Glutamatergic neuron (in vitro differentiated cells): ENCODE data around the gene SLC25A22. TPM values are rescaled to one million over a fixed set of nuclear protein-coding genes. Genes with fewer than 3 reads are reported as not detected.
A peak's percentile ranks its signal among the peaks of the same experiment; 100 is the strongest.

Source experiments
- DNase-seq: peaks from one replicate; pipeline ENCODE4 v3.0.0; 2022
- H3K27ac Mint-ChIP-seq: one replicate; pipeline ENCODE4 v1.8.0; 2020; ENCODE audit warnings: mild to moderate bottlenecking, mixed read lengths, inconsistent platforms; ENCODE audit not compliant: unreplicated experiment
- H3K27me3 Mint-ChIP-seq: one replicate; pipeline ENCODE4 v1.8.0; 2020; ENCODE audit warnings: mild to moderate bottlenecking, moderate library complexity, mixed read lengths, inconsistent platforms; ENCODE audit not compliant: unreplicated experiment
- H3K36me3 Mint-ChIP-seq: one replicate; pipeline ENCODE4 v1.8.0; 2020; ENCODE audit warnings: mild to moderate bottlenecking, mixed read lengths, inconsistent platforms; ENCODE audit not compliant: unreplicated experiment
- H3K4me1 Mint-ChIP-seq: one replicate; pipeline ENCODE4 v1.8.0; 2020; ENCODE audit warnings: mild to moderate bottlenecking, low read depth, mixed read lengths, inconsistent platforms; ENCODE audit not compliant: unreplicated experiment
- H3K4me3 Mint-ChIP-seq: one replicate; pipeline ENCODE4 v1.8.0; 2020; ENCODE audit warnings: mild to moderate bottlenecking, mixed read lengths, inconsistent platforms; ENCODE audit not compliant: unreplicated experiment
- H3K9me3 Mint-ChIP-seq: one replicate; pipeline ENCODE4 v1.8.0; 2020; ENCODE audit warnings: mild to moderate bottlenecking, moderate library complexity, mixed read lengths, inconsistent platforms; ENCODE audit not compliant: unreplicated experiment
- CTCF ChIP-seq: fragments of 200-600 bp; sonication (generic); IDR thresholded peaks from one replicate; pipeline ENCODE4 v1.5.0; 2021; ENCODE audit not compliant: partially characterized antibody, unreplicated experiment
- total RNA-seq: library from RNA; stranded (reverse); fragmentation: NEBNext Ultra II Directional; extraction: Animal tissue kit (Norgen Biotek cat#: 25700); gene quantifications from one replicate; pipeline ENCODE4 v1.2.1, GENCODE V29; 2021; ENCODE audit not compliant: unreplicated experiment

SLC25A22 gene
- total RNA-seq, 1 donor from 2014 or later, result 93.9 TPM

GRCh38 chr11:828506-829175 is 30.6 kb upstream of the SLC25A22 start:
- Mint-ChIP-seq H3K9me3 (peaks cover 7% of the 10 kb centered on the region), H3K27ac (no peak overlapping the region), H3K36me3 (no peaks in the 10 kb centered on the region), H3K4me3 (peak overlapping the region; percentile 71), H3K4me1 (peaks cover 11% of the 10 kb centered on the region), H3K27me3 (peaks cover 14% of the 10 kb centered on the region)
- TF ChIP-seq CTCF, result no peak
- DNase-seq, result peak; percentile 40

GRCh38 chr11:827897-828192 is 29.8 kb upstream of the SLC25A22 start, which contains the start of gene CRACR2B:
TSS of gene CRACR2B (plus strand) at chr11:827919. CDS start at chr11:828608, 689 bp downstream.
- Mint-ChIP-seq H3K36me3 (no peaks in the 10 kb centered on the region), H3K4me1 (peaks cover 11% of the 10 kb centered on the region), H3K27me3 (peaks cover 15% of the 10 kb centered on the region), H3K9me3 (peaks cover 7% of the 10 kb centered on the region), H3K4me3 (peak within 1 kb of the TSS; percentile 74), H3K27ac (no peak within 1 kb of the TSS)
- no peak for TF ChIP-seq CTCF
- DNase-seq, result no peak

GRCh38 chr11:827146-827896 is 29.2 kb upstream of the SLC25A22 start:
- H3K4me3 Mint-ChIP-seq, result peak overlapping the region; percentile 71
- H3K36me3 Mint-ChIP-seq, result no peaks in the 10 kb centered on the region
- peaks cover 11% of the 10 kb centered on the region for H3K4me1 Mint-ChIP-seq
- H3K9me3 Mint-ChIP-seq, result peaks cover 7% of the 10 kb centered on the region
- peak; percentile 53 for DNase-seq
- no peak overlapping the region for H3K27ac Mint-ChIP-seq
- H3K27me3 Mint-ChIP-seq, result peaks cover 17% of the 10 kb centered on the region
- TF ChIP-seq CTCF, result no peak

- no peak for TF ChIP-seq CTCF
- peak overlapping the region; percentile 74 for H3K4me3 Mint-ChIP-seq
- H3K4me1 Mint-ChIP-seq, result peaks cover 10% of the 10 kb centered on the region
- peaks cover 17% of the 10 kb centered on the region for H3K27me3 Mint-ChIP-seq
- no peaks in the 10 kb centered on the region for H3K36me3 Mint-ChIP-seq
- no peak overlapping the region for H3K27ac Mint-ChIP-seq
- peaks cover 7% of the 10 kb centered on the region for H3K9me3 Mint-ChIP-seq
- no peak for DNase-seq
Measured at GRCh38 chr11:826836-827145, 28.7 kb upstream of the SLC25A22 start.

GRCh38 chr11:826227-826621 is 28.1 kb upstream of the SLC25A22 start:
- peak overlapping the region; percentile 74 for H3K4me3 Mint-ChIP-seq
- TF ChIP-seq CTCF, result no peak
- no peaks in the 10 kb centered on the region for H3K36me3 Mint-ChIP-seq
- H3K9me3 Mint-ChIP-seq, result peaks cover 5% of the 10 kb centered on the region
- no peak for DNase-seq
- H3K4me1 Mint-ChIP-seq, result peaks cover 8% of the 10 kb centered on the region
- H3K27me3 Mint-ChIP-seq, result peaks cover 14% of the 10 kb centered on the region
- H3K27ac Mint-ChIP-seq, result no peak overlapping the region
